Measurements from ENCODE around the gene DISC1. TPM values are rescaled to one million over a fixed set of nuclear protein-coding genes. Genes with fewer than 3 reads are reported as not detected.

Gene DISC1
- polyA plus RNA-seq, 3 donors, result 5.5 to 14.7 (median 5.8) TPM

DNA sequence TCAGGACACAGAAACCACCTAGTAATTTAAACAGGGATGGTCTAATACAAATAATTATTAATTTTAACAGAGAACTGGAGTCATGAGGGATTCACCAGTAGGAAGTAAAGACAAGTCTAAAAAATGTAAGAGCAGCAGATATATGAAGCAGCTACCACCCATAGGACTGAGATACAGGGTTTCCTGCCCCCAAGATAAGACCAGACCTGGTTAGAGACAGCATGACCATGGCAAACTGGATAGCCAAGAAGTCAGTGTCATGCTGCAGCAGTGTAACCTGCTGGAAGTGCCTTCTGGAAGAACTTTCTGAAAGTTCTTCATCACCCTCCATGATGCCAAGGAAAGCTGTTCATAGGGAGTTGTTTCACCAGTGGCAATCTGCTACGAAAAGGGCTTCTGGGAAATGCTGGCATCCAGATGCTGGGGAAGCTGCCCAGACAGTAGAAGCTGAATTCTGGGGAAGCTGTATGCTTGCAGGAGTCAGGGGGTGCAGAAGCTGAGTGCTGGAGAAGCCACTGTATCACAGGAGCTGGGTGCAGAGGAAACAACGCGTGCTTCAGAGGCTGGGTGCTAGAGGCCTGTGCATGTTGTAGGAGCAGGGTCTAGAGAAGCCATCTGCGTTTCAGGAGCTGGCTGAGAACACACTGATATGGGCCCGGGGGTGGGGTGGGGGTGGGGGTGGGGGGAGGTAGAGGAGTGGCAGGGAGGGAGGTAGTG is 356.4 kb downstream of the DISC1 start:
- no peak overlapping the region for H3K4me3 Mint-ChIP-seq
- H3K4me2 ChIP-seq (replicated peaks; ENCODE audit: extremely low read depth, low read length, poor library complexity, severe bottlenecking), result no peak overlapping the region
- no peak overlapping the region for H2AFZ ChIP-seq (ENCODE audit: insufficient read depth, low read depth, low read length, poor library complexity, severe bottlenecking)
- H3K36me3 Mint-ChIP-seq, result peaks cover 8 to 16% of the 10 kb centered on the region in 2 donors
- H3K4me3 ChIP-seq (replicated peaks in 1 of 3; ENCODE audit: low read depth in 2 of 3, low read length in 3 of 3), result no peak overlapping the region
- H3K27me3 ChIP-seq (ENCODE audit: control insufficient read depth in 2 of 2, insufficient read depth in 2 of 2, low read length in 2 of 2), result no peaks in the 10 kb centered on the region
- H3K27ac Mint-ChIP-seq, result no peak overlapping the region
- intact Hi-C loops (cut with micrococcal nuclease), result no loop called here
- TF ChIP-seq, protein P1, sequence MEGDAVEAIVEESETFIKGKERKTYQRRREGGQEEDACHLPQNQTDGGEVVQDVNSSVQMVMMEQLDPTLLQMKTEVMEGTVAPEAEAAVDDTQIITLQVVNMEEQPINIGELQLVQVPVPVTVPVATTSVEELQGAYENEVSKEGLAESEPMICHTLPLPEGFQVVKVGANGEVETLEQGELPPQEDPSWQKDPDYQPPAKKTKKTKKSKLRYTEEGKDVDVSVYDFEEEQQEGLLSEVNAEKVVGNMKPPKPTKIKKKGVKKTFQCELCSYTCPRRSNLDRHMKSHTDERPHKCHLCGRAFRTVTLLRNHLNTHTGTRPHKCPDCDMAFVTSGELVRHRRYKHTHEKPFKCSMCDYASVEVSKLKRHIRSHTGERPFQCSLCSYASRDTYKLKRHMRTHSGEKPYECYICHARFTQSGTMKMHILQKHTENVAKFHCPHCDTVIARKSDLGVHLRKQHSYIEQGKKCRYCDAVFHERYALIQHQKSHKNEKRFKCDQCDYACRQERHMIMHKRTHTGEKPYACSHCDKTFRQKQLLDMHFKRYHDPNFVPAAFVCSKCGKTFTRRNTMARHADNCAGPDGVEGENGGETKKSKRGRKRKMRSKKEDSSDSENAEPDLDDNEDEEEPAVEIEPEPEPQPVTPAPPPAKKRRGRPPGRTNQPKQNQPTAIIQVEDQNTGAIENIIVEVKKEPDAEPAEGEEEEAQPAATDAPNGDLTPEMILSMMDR (IDR thresholded peaks at IDR 0.05), result no peak
- H3K9ac ChIP-seq (ENCODE audit: insufficient read depth, low read length, poor library complexity, severe bottlenecking), result no peak overlapping the region
- H4K20me1 ChIP-seq (ENCODE audit: insufficient read depth, low read length), result no peaks in the 10 kb centered on the region
- H3K4me1 Mint-ChIP-seq, result peaks cover 1% of the 10 kb centered on the region
- no peak for DNase-seq
- no peaks in the 10 kb centered on the region for H3K9me3 ChIP-seq (replicated peaks in 1 of 2; ENCODE audit: control insufficient read depth in 1 of 2, insufficient read depth in 1 of 2, low read length in 2 of 2)
- H3K36me3 ChIP-seq (replicated peaks in 1 of 2; ENCODE audit: control insufficient read depth in 1 of 2, insufficient read depth in 2 of 2, low read length in 2 of 2), result peaks cover 0 to 12% of the 10 kb centered on the region in 2 donors
- H3K79me2 ChIP-seq (ENCODE audit: insufficient read depth, low read length), result no peaks in the 10 kb centered on the region
- H3K27me3 Mint-ChIP-seq (ENCODE audit: low read depth in 3 of 3), result no peaks in the 10 kb centered on the region
- no peaks in the 10 kb centered on the region for H3K9me3 Mint-ChIP-seq
- 82% methylated on average over 1 of the region's 5 CpGs for WGBS (ENCODE audit: insufficient coverage)
- H3K27ac ChIP-seq (ENCODE audit: low read depth in 1 of 2, low read length in 2 of 2), result no peak overlapping the region
- H3K4me1 ChIP-seq (ENCODE audit: control insufficient read depth in 1 of 2, insufficient read depth in 2 of 2, low read length in 2 of 2), result peaks cover under 1 to 2% of the 10 kb centered on the region in 2 donors

DNA sequence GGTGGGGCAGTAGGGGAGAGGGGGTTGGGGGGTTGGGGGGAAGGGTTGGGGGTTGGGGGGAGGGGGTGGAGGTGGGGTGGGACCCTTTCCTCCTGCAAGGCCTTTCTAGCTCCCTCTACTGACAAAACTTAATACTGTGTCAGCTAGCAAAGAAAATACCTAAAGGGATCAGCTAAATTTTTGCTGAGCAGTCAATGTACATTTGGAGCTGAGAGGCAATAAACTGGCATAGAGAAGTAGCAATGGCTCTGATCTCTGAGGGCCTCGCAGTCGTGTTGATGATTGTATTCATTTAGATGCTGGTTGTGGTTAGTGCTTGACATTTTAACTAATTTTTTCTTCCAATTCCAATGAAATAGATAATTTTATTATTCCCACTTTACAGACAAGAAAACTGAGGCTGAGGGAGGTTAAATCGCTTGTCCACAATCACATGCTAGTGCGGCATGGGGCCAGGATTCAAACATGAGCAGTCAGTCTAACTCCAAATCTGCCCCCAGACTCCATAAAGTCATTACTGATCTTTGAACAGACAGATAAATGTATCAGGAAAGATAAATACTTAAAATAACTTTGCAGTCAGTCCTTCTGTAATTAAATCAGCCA is 357.1 kb downstream of the DISC1 start:
- H2AFZ ChIP-seq (ENCODE audit: insufficient read depth, low read depth, low read length, poor library complexity, severe bottlenecking), result no peak overlapping the region

More for the DNA sequence above, 357.1 kb downstream of the DISC1 start:
- TF ChIP-seq, protein P1 (IDR thresholded peaks at IDR 0.05), result no peak
- Histone ChIP-seq H3K36me3 (replicated peaks in 1 of 2; ENCODE audit: control insufficient read depth in 1 of 2, insufficient read depth in 2 of 2, low read length in 2 of 2) (peaks cover 0 to 17% of the 10 kb centered on the region in 2 donors), H3K4me2 (replicated peaks; ENCODE audit: extremely low read depth, low read length, poor library complexity, severe bottlenecking) (no peak overlapping the region), H3K4me3 (replicated peaks in 1 of 3; ENCODE audit: low read depth in 2 of 3, low read length in 3 of 3) (no peak overlapping the region), H3K9me3 (replicated peaks in 1 of 2; ENCODE audit: control insufficient read depth in 1 of 2, insufficient read depth in 1 of 2, low read length in 2 of 2) (no peaks in the 10 kb centered on the region), H3K79me2 (ENCODE audit: insufficient read depth, low read length) (no peaks in the 10 kb centered on the region), H3K27ac (ENCODE audit: low read depth in 1 of 2, low read length in 2 of 2) (no peak overlapping the region), H4K20me1 (ENCODE audit: insufficient read depth, low read length) (no peaks in the 10 kb centered on the region), H3K27me3 (ENCODE audit: control insufficient read depth in 2 of 2, insufficient read depth in 2 of 2, low read length in 2 of 2) (no peaks in the 10 kb centered on the region), H3K4me1 (ENCODE audit: control insufficient read depth in 1 of 2, insufficient read depth in 2 of 2, low read length in 2 of 2) (no peaks in the 10 kb centered on the region), H3K9ac (ENCODE audit: insufficient read depth, low read length, poor library complexity, severe bottlenecking) (no peak overlapping the region)
- H3K4me1 Mint-ChIP-seq, result no peaks in the 10 kb centered on the region
- peaks cover 10 to 20% of the 10 kb centered on the region in 2 donors for H3K36me3 Mint-ChIP-seq
- no peak for DNase-seq
- intact Hi-C loops (cut with micrococcal nuclease), result no loop called here
- H3K27me3 Mint-ChIP-seq (ENCODE audit: low read depth in 3 of 3), result no peaks in the 10 kb centered on the region
- no peak overlapping the region for H3K4me3 Mint-ChIP-seq
- H3K9me3 Mint-ChIP-seq, result no peaks in the 10 kb centered on the region
- WGBS (ENCODE audit: insufficient coverage), result no CpG with 5 or more reads among the region's 4 CpGs
- H3K27ac Mint-ChIP-seq, result peak overlapping the region in 1 of 7 donors; percentile 2

All from CD14-positive monocyte (primary cell).